GM15510 (cell line): ENCODE measurements around the gene SBK3.

Source experiments
- POLR2A ChIP-seq: IDR thresholded peaks from 3 replicates; pipeline ENCODE4 v1.6.1; 2011; ENCODE audit warnings: borderline replicate concordance; ENCODE audit not compliant: insufficient read length; ENCODE audit errors: extremely low read depth

SBK3 gene

GRCh38 chr19:55493645-55494171 is 51.6 kb downstream of the SBK3 start:
- no peak for TF ChIP-seq POLR2A

- TF ChIP-seq POLR2A: no peak
Measured at GRCh38 chr19:55493052-55493644, 52.2 kb downstream of the SBK3 start.

GRCh38 chr19:55492362-55492944 is 52.9 kb downstream of the SBK3 start:
- TF ChIP-seq POLR2A: no peak

- no peak for TF ChIP-seq POLR2A
Measured at GRCh38 chr19:55491546-55492360, 53.6 kb downstream of the SBK3 start.
